Bronchial epithelial cell (primary cell): ENCODE data around the gene COL28A1. TPM values are rescaled to one million over a fixed set of nuclear protein-coding genes. Genes with fewer than 3 reads are reported as not detected.
A peak's percentile ranks its signal among the peaks of the same experiment; 100 is the strongest.

Source experiments
- DNase-seq: peaks from one replicate; pipeline ENCODE4 v3.0.0-alpha.2; 2010; ENCODE audit warnings: low read depth
- FAIRE-seq: peaks from 2 replicates; lab custom pipeline; 2011; peaks lifted over from hg19 to GRCh38; lab: Jason Lieb, UNC
- H3K27me3 ChIP-seq: 2 replicates; pipeline ENCODE4 v1.5.1; 2011; ENCODE audit warnings: low read length; ENCODE audit not compliant: control insufficient read depth, insufficient read depth
- H3K36me3 ChIP-seq: 2 replicates; pipeline ENCODE4 v1.5.1; 2011; ENCODE audit warnings: low read length; ENCODE audit not compliant: control insufficient read depth, insufficient read depth
- H3K4me3 ChIP-seq: 2 replicates; pipeline ENCODE4 v1.5.1; 2011; ENCODE audit warnings: mild to moderate bottlenecking, low read depth, low read length, control low read depth
- CTCF ChIP-seq: IDR thresholded peaks from 2 replicates; pipeline ENCODE4 v1.5.1; 2011; ENCODE audit warnings: mild to moderate bottlenecking, moderate library complexity, low read length, control low read depth, inconsistent platforms; ENCODE audit not compliant: insufficient read depth, severe bottlenecking
- total RNA-seq: library from RNA; depleted of rRNA; stranded (reverse); fragments of >200 nt; gene quantifications from 2 replicates; pipeline ENCODE4 v1.2.1, GENCODE V29; 2014

Gene COL28A1
- total RNA-seq, 1 donor from 2014 or later: not detected

GRCh38 chr7:7351832-7352231, 183.8 kb downstream of the COL28A1 start:
- no peak overlapping the region for H3K4me3 ChIP-seq
- no peaks in the 10 kb centered on the region for H3K27me3 ChIP-seq
- no peak for DNase-seq
- TF ChIP-seq CTCF: no peak
- FAIRE-seq: no peak
- H3K36me3 ChIP-seq: no peaks in the 10 kb centered on the region

GRCh38 chr7:7351156-7351555, 184.5 kb downstream of the COL28A1 start:
- FAIRE-seq (no peak), DNase-seq (no peak)
- Histone ChIP-seq H3K27me3 (no peaks in the 10 kb centered on the region), H3K36me3 (no peaks in the 10 kb centered on the region), H3K4me3 (no peak overlapping the region)
- no peak for TF ChIP-seq CTCF

GRCh38 chr7:7349156-7349555, 186.5 kb downstream of the COL28A1 start:
- Histone ChIP-seq H3K27me3 (no peaks in the 10 kb centered on the region), H3K4me3 (no peak overlapping the region), H3K36me3 (no peaks in the 10 kb centered on the region)
- no peak for FAIRE-seq
- DNase-seq: no peak
- TF ChIP-seq CTCF: no peak

GRCh38 chr7:7347045-7347444, 188.6 kb downstream of the COL28A1 start:
- no peak for FAIRE-seq
- no peak for DNase-seq
- Histone ChIP-seq H3K36me3 (no peaks in the 10 kb centered on the region), H3K4me3 (no peak overlapping the region), H3K27me3 (no peaks in the 10 kb centered on the region)
- no peak for TF ChIP-seq CTCF

- H3K36me3 ChIP-seq: no peaks in the 10 kb centered on the region
- TF ChIP-seq CTCF: no peak
- no peak overlapping the region for H3K4me3 ChIP-seq
- DNase-seq: no peak
- H3K27me3 ChIP-seq: no peaks in the 10 kb centered on the region
- no peak for FAIRE-seq
Observed at GRCh38 chr7:7344583-7344982, 191.1 kb downstream of the COL28A1 start.

- DNase-seq (no peak), FAIRE-seq (peak; percentile 84)
- no peak for TF ChIP-seq CTCF
- Histone ChIP-seq H3K27me3 (no peaks in the 10 kb centered on the region), H3K4me3 (no peak overlapping the region), H3K36me3 (no peaks in the 10 kb centered on the region)
Observed at GRCh38 chr7:7335909-7336308, 199.8 kb downstream of the COL28A1 start.
